Sigmoid colon (tissue), 7 donors: ENCODE measurements around the gene NRTN. TPM values are rescaled to one million over a fixed set of nuclear protein-coding genes. Genes with fewer than 3 reads are reported as not detected.
A peak's percentile ranks its signal among the peaks of the same experiment; 100 is the strongest.
"Not testable (repeated sequence)": the region's sequence is repeated elsewhere in the genome, so short reads cannot be mapped to it uniquely, and the experiment has no call there.

Experiments used
- DNase-seq: peaks from one replicate; pipeline ENCODE4 v3.0.0-alpha.2; 2019
- H3K27ac ChIP-seq, 4 donors: fragments of 200-600 bp; sonication (generic); one replicate each; pipeline ENCODE4 v1.5.1; 2016 to 2019; ENCODE audit warnings: mild to moderate bottlenecking in 1 of 4
- H3K27me3 ChIP-seq, 3 donors: fragments of 200-600 bp; sonication (generic); one replicate each; pipeline ENCODE4 v1.5.1; 2019; ENCODE audit warnings: mild to moderate bottlenecking in 1 of 3
- H3K36me3 ChIP-seq, 4 donors: fragments of 200-600 bp; sonication (generic); one replicate each; pipeline ENCODE4 v1.5.1; 2016 to 2019
- H3K4me1 ChIP-seq, 4 donors: fragments of 200-600 bp; sonication (generic); one replicate each; pipeline ENCODE4 v1.5.1; 2017 to 2019
- H3K4me3 ChIP-seq, 4 donors: fragments of 200-600 bp; sonication (generic); one replicate each; pipeline ENCODE4 v1.5.1; 2017 to 2019; ENCODE audit warnings: mild to moderate bottlenecking in 2 of 4, moderate library complexity in 1 of 4
- H3K9me3 ChIP-seq, 4 donors: fragments of 200-600 bp in 3 of 4; sonication (generic) in 3 of 4; one replicate each; pipeline versions ENCODE4 v1.5.1 to v1.6.1; 2013 to 2019
- EP300 ChIP-seq, 4 donors: sonication (generic); formaldehyde crosslinking; IDR thresholded peaks; one replicate each; pipeline ENCODE4 v1.6.1; 2017; ENCODE audit warnings: antibody characterized with exemption in 4 of 4
- POLR2A ChIP-seq, 2 donors: fragments of 450-650 bp; IDR thresholded peaks; one replicate each; pipeline ENCODE4 v1.6.1; 2016; ENCODE audit warnings: antibody characterized with exemption in 2 of 2, mild to moderate bottlenecking in 2 of 2, moderate library complexity in 2 of 2
- POLR2AphosphoS5 ChIP-seq, 4 donors: sonication (generic); formaldehyde crosslinking; IDR thresholded peaks; one replicate each; pipeline ENCODE4 v1.6.1; 2017; ENCODE audit warnings: antibody characterized with exemption in 4 of 4
- WGBS, 2 donors: extraction: QIAGEN DNeasy Blood & Tissue Kit; methylation state at CpG; one replicate each; pipeline ENCODE4 v1.1.7; 2013; 5-methylcytosine and 5-hydroxymethylcytosine counted together
- intact Hi-C: fragments of 100-400 bp; cut with DNase I; formaldehyde crosslinking; loops from one replicate; pipeline ENCODE4 v1.15.1; 2023
- polyA plus RNA-seq, 3 donors: library from polyadenylated mRNA; stranded (reverse); fragments of 200-250 nt; gene quantifications; one replicate each; pipeline ENCODE4 v1.2.3, GENCODE V29; 2013
- total RNA-seq, 4 donors: library from RNA; depleted of rRNA; stranded (reverse); fragments of >200 nt; gene quantifications; one replicate each; pipeline ENCODE4 v1.1.0, GENCODE V29; 2016
- TF ChIP-seq, protein P1 (sequence below), 4 experiments: fragments of 450-650 bp in 3 of 4; fragments of 200-600 bp in 1 of 4; IDR thresholded peaks; one replicate each; pipeline ENCODE4 v1.5.1; 2016 to 2019; ENCODE audit warnings: antibody characterized with exemption in 4 of 4, mild to moderate bottlenecking in 3 of 4, moderate library complexity in 2 of 4
- donor health status: healthy with polysubstance abuse.
- donor health status: Bipolar disorder and iron deficiency.
- donor health status: healthy.

NRTN gene
- total and polyA plus RNA-seq, 7 donors: 1.7 to 12.2 (median 6.6) TPM; not detected in 2

DNA sequence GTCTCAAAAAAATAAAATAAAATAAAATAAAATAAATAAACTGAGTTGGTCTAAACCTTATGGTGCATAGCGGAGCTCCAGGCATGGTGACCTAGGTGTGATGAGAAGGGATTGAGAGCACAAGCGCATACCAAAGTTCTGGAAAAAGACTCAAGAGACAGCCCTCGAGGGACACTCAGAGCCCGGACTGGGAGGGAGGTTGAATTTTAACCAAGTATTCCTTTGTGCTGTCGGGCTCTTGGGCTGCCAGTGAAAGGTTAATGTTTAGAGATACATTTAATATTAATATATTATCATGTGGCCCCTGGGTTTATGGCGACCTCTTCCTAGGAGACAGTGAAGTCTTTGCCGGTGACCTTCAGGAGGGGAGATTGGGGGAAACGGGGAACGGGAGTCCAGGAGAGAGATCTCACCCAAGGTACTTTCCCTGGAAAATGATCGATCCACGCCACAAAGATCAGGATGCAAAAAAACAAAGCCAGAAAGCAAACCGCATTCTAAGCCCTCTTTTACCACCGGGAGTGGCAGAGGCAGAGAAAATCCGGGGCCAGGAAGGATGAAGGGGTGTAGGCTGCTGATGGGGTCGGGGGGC, 33.0 kb downstream of the NRTN start:
- intact Hi-C loops: no loop called here
- peak overlapping the region in 1 of 4 donors; percentile 3 for H3K4me3 ChIP-seq
- H3K27ac ChIP-seq: no peak overlapping the region
- 15 to 45% methylated on average over 15 of the region's 15 CpGs for WGBS, 2 donors
- DNase-seq: no peak
- no peaks in the 10 kb centered on the region for H3K9me3 ChIP-seq
- TF ChIP-seq POLR2AphosphoS5 (IDR thresholded peaks at IDR 0.05) (no peak), POLR2A (IDR thresholded peaks at IDR 0.05) (no peak), EP300 (IDR thresholded peaks at IDR 0.05) (no peak)
- TF ChIP-seq, protein P1, sequence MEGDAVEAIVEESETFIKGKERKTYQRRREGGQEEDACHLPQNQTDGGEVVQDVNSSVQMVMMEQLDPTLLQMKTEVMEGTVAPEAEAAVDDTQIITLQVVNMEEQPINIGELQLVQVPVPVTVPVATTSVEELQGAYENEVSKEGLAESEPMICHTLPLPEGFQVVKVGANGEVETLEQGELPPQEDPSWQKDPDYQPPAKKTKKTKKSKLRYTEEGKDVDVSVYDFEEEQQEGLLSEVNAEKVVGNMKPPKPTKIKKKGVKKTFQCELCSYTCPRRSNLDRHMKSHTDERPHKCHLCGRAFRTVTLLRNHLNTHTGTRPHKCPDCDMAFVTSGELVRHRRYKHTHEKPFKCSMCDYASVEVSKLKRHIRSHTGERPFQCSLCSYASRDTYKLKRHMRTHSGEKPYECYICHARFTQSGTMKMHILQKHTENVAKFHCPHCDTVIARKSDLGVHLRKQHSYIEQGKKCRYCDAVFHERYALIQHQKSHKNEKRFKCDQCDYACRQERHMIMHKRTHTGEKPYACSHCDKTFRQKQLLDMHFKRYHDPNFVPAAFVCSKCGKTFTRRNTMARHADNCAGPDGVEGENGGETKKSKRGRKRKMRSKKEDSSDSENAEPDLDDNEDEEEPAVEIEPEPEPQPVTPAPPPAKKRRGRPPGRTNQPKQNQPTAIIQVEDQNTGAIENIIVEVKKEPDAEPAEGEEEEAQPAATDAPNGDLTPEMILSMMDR (IDR thresholded peaks at IDR 0.05): no peak
- no peaks in the 10 kb centered on the region for H3K27me3 ChIP-seq
- H3K4me1 ChIP-seq: no peaks in the 10 kb centered on the region
- H3K36me3 ChIP-seq: no peaks in the 10 kb centered on the region

DNA sequence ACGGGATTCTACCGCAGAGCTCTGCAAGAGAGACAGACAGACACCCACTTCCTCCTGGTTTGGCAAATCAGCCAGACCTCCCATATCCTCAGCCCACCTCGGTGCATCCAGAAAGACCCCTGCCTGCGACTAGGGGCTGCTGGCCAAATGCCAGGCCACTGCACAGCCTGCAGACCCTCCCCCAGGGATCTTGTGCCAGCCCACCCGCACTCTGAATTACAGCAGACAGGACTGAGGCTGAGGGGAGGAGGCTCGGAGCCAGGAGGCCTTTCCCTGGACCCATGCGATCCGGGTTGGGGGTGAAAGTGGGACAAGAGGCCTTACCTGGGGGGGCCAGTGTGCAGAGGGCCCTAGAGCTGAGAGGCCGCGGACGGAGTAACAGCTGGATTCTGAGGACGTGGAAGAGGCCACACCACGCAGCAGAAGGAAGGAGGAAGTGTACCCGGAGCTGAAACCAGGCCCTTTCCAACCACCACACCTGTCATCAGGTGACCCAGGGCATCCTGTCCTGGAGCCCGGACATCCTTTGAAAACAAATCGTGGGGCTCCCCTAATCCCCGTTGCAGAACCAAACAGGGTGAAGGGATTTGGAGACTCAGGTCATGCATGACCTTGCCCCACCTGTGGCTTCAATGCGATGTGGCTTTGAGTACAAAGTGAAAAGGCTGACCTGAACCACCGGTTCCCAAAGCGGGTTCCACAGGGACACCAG, 33.6 kb downstream of the NRTN start:
- intact Hi-C loops: no loop called here
- DNase-seq: no peak
- TF ChIP-seq POLR2AphosphoS5 (IDR thresholded peaks at IDR 0.05) (no peak), EP300 (IDR thresholded peaks at IDR 0.05) (no peak), POLR2A (IDR thresholded peaks at IDR 0.05) (no peak)
- TF ChIP-seq, protein P1 (IDR thresholded peaks at IDR 0.05): no peak
- Histone ChIP-seq H3K36me3 (no peaks in the 10 kb centered on the region), H3K9me3 (no peaks in the 10 kb centered on the region), H3K4me1 (no peaks in the 10 kb centered on the region), H3K27me3 (no peaks in the 10 kb centered on the region), H3K4me3 (peak overlapping the region in 1 of 4 donors; percentile 3), H3K27ac (no peak overlapping the region)
- 16 to 31% methylated on average over 20 of the region's 20 CpGs for WGBS, 2 donors

DNA sequence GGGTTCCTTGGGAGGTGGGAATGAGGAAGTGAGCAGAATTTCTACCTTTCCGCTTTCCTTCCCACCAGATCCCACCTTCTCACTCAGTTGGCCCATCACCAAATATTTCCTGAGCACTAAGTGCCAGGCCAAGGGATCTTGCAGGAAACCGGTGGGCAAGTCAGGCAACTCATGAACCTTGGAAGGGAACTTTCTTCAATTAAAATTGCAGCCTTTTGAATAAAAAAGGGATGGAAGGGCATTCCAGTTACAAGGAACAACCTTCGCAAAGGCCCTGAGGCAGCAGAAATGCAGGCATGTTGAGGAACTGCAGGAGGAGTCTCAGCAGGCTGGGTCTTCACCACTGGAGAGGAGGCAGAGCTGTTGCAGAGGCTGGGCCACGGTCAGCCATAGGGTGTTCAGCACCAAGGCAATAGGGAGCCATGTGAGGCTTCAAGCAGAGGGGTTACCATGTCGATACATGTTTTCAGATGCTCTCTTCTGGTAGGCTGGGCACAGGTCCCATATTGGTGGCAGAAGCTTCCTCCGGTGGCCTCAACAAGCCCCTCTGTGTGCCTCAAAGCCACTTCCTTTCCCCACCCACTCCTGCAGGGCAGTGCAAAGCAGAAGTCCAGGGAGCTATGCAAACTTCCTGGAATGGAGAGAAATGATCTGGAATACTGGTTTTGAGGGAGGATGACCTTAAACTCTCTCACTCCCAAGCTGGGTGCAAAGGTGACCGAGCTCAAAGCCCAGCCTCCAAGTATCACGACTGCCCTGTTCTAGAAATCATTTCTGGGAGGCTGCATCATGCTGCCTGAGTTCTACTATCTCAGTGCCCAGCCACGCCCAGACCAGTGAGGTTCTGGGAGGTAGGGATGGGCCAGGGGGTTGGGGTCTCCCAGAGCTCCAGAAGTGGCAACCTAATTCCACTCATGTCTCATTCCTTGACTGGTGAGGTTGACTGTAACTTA, 34.5 kb downstream of the NRTN start, which contains the start of gene FUT6:
TSS of gene FUT6 (minus strand) at position 638 of the 953 bp plus-strand sequence. CDS start 7,135 bp downstream, outside the sequence.
- Histone ChIP-seq H3K9me3 (no peaks in the 10 kb centered on the region), H3K4me3 (no peak within 1 kb of the TSS), H3K27me3 (no peaks in the 10 kb centered on the region), H3K36me3 (no peaks in the 10 kb centered on the region), H3K4me1 (no peaks in the 10 kb centered on the region), H3K27ac (no peak within 1 kb of the TSS)
- 61 to 67% methylated on average over 9 of the region's 9 CpGs for WGBS, 2 donors
- intact Hi-C loops: no loop called here
- TF ChIP-seq POLR2A (IDR thresholded peaks at IDR 0.05): no peak
- TF ChIP-seq, protein P1 (IDR thresholded peaks at IDR 0.05): no peak
- TF ChIP-seq EP300 (IDR thresholded peaks at IDR 0.05): no peak
- TF ChIP-seq POLR2AphosphoS5 (IDR thresholded peaks at IDR 0.05): no peak
- DNase-seq: no peak

DNA sequence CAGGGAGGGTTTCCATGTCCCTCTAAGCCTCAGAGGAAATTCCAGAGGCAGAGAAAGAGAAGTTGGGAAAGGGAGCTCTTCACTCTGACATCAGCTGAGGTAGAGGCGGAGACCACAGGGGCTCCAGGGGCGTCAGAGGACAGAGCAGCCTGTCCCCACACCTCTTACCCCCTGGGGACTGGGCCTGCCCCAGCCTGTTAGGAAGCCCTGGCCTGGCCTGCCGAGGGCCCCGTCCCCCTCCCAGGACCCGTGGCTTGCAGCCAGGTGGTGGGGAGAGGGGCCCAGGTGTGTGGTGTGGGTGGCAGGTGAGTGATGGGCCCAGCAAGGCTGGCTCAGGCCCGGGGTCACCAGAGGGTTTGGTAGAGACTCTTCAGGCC, 36.9 kb downstream of the NRTN start:
- H3K27ac ChIP-seq, DNase-seq, intact Hi-C loops, H3K36me3 ChIP-seq, H3K4me3 ChIP-seq, H3K9me3 ChIP-seq, H3K27me3 ChIP-seq, H3K4me1 ChIP-seq: not testable (repeated sequence)
- 47 to 74% methylated on average over 6 of the region's 6 CpGs for WGBS, 2 donors
